ENCODE measurements around the gene APEH. TPM values are rescaled to one million over a fixed set of nuclear protein-coding genes. Genes with fewer than 3 reads are reported as not detected.

The APEH gene
- total RNA-seq, 1 experiment from 2014 or later: 215 TPM

GRCh38 chr3:49704629-49705028 is 30.5 kb downstream of the APEH start:
- Mint-ChIP-seq H3K4me3 (no peak overlapping the region), H3K27ac (peak overlapping the region in 1 of 3 experiments; percentile 85; a peak in 1 of 7 replicates), H3K36me3 (ENCODE audit: insufficient read depth in 1 of 3, low read depth in 3 of 3) (peaks cover 6 to 20% (median 18%) of the 10 kb centered on the region in 3 experiments), H3K27me3 (ENCODE audit: low read depth) (no peaks in the 10 kb centered on the region), H3K9me3 (no peaks in the 10 kb centered on the region), H3K4me1 (peaks cover 11 to 21% of the 10 kb centered on the region in 2 experiments)
- no peaks in the 10 kb centered on the region for H3K9me3 ChIP-seq (ENCODE audit: control insufficient read depth, low read depth, low read length)
- no peak overlapping the region for H3K27ac ChIP-seq (ENCODE audit: insufficient read length, low read depth, low read length)
- no peak overlapping the region for H3T11ph ChIP-seq (ENCODE audit: low read length)
- no peak overlapping the region for H2BK12ac ChIP-seq (ENCODE audit: insufficient read length, low read depth, low read length)
- TF ChIP-seq, protein P1, sequence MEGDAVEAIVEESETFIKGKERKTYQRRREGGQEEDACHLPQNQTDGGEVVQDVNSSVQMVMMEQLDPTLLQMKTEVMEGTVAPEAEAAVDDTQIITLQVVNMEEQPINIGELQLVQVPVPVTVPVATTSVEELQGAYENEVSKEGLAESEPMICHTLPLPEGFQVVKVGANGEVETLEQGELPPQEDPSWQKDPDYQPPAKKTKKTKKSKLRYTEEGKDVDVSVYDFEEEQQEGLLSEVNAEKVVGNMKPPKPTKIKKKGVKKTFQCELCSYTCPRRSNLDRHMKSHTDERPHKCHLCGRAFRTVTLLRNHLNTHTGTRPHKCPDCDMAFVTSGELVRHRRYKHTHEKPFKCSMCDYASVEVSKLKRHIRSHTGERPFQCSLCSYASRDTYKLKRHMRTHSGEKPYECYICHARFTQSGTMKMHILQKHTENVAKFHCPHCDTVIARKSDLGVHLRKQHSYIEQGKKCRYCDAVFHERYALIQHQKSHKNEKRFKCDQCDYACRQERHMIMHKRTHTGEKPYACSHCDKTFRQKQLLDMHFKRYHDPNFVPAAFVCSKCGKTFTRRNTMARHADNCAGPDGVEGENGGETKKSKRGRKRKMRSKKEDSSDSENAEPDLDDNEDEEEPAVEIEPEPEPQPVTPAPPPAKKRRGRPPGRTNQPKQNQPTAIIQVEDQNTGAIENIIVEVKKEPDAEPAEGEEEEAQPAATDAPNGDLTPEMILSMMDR (conservative IDR thresholded peaks at IDR 0.05): no peak
- no peak overlapping the region for H2BK15ac ChIP-seq (ENCODE audit: low read depth, low read length)
- H4K8ac ChIP-seq (replicated peaks; ENCODE audit: insufficient read length, low read depth, low read length): no peak overlapping the region
- no peak overlapping the region for H3K23ac ChIP-seq (ENCODE audit: insufficient read length, low read depth, low read length)
- WGBS (ENCODE audit: extremely low coverage, insufficient read length, low lambda C conversion rate): no CpG with 5 or more reads among the region's 8 CpGs
- no peak overlapping the region for H2BK5ac ChIP-seq (ENCODE audit: insufficient read length, low read length)
- no peak overlapping the region for H4K5ac ChIP-seq (ENCODE audit: insufficient read length, low read depth, low read length)
- H3K14ac ChIP-seq (ENCODE audit: insufficient read depth, low read length): no peak overlapping the region
- no peak overlapping the region for H2BK20ac ChIP-seq (ENCODE audit: low read depth, low read length, poor library complexity, severe bottlenecking)
- H3K4ac ChIP-seq (ENCODE audit: low read depth, low read length): no peak overlapping the region
- no peak overlapping the region for H4K91ac ChIP-seq (ENCODE audit: insufficient read length, low read depth, low read length)
- H2AFZ ChIP-seq (ENCODE audit: low read length): no peak overlapping the region
- H3K23me2 ChIP-seq (ENCODE audit: insufficient read length, low read depth, low read length, poor library complexity, severe bottlenecking): no peaks in the 10 kb centered on the region
- no peak overlapping the region for H3K4me2 ChIP-seq (ENCODE audit: insufficient read depth, insufficient read length, low read length)
- H2BK120ac ChIP-seq (ENCODE audit: low read depth, low read length, poor library complexity, severe bottlenecking): no peak overlapping the region
- H3K27me3 ChIP-seq (ENCODE audit: insufficient read depth, low read length): no peaks in the 10 kb centered on the region
- H3K79me2 ChIP-seq (ENCODE audit: insufficient read depth, low read length): no peaks in the 10 kb centered on the region
- H2AK5ac ChIP-seq (ENCODE audit: insufficient read length, low read length): no peak overlapping the region
- no peaks in the 10 kb centered on the region for H3K4me1 ChIP-seq (ENCODE audit: insufficient read depth, low read length)
- H3K56ac ChIP-seq (ENCODE audit: insufficient read length, low read depth, low read length): no peak overlapping the region
- no peak overlapping the region for H3K9ac ChIP-seq (ENCODE audit: extremely low read depth, insufficient read length, low read length)
- H3K79me1 ChIP-seq (ENCODE audit: insufficient read depth, low read depth, low read length, poor library complexity, severe bottlenecking): no peaks in the 10 kb centered on the region
- H3K18ac ChIP-seq (ENCODE audit: insufficient read length, low read depth, low read length): no peak overlapping the region
- H4K20me1 ChIP-seq (ENCODE audit: control insufficient read depth, insufficient read depth, insufficient read length): no peaks in the 10 kb centered on the region
- DNase-seq: no peak
